HL-60 (cell line): ENCODE measurements around the gene COL24A1.

Source experiments
- DNase-seq, 2 experiments: peaks; one replicate each; pipeline ENCODE4 v3.0.0-alpha.2; 2010 to 2020; ENCODE audit warnings: low read depth in 1 of 2, low spot score in 1 of 2
- H3K27ac ChIP-seq: fragments of 250-450 bp; sonication (Bioruptor Pico); replicated peaks from 2 replicates; pipeline ENCODE4 v1.5.1; 2020; ENCODE audit warnings: mild to moderate bottlenecking, moderate library complexity
- H3K27me3 ChIP-seq: fragments of 250-450 bp; sonication (Bioruptor Pico); 2 replicates; pipeline ENCODE4 v1.5.1; 2021; ENCODE audit warnings: mild to moderate bottlenecking, moderate library complexity; ENCODE audit not compliant: insufficient read depth, poor library complexity, severe bottlenecking
- H3K4me3 ChIP-seq: replicated peaks from 2 replicates; pipeline ENCODE4 v1.5.1; 2011; ENCODE audit warnings: mild to moderate bottlenecking, control low read depth, low read length; ENCODE audit not compliant: insufficient read depth
- GABPA ChIP-seq: IDR thresholded peaks from 2 replicates; pipeline ENCODE4 v1.6.1; 2012; ENCODE audit warnings: low read depth
- POLR2AphosphoS5 ChIP-seq: IDR thresholded peaks from 2 replicates; pipeline ENCODE4 v1.6.1; 2012; ENCODE audit warnings: low read depth
- SPI1 ChIP-seq: IDR thresholded peaks from 2 replicates; pipeline ENCODE4 v1.6.1; 2012; ENCODE audit warnings: low read depth, mild to moderate bottlenecking, borderline replicate concordance
- TF ChIP-seq, protein P1 (sequence below): IDR thresholded peaks from one replicate; pipeline ENCODE4 v1.5.1; 2011; ENCODE audit warnings: low read length, control low read depth, inconsistent platforms; ENCODE audit not compliant: insufficient read depth
- TF ChIP-seq, protein P2 (sequence below): IDR thresholded peaks from 2 replicates; pipeline ENCODE4 v1.6.1; 2012; ENCODE audit warnings: low read depth; ENCODE audit not compliant: insufficient replicate concordance

Gene COL24A1

DNA sequence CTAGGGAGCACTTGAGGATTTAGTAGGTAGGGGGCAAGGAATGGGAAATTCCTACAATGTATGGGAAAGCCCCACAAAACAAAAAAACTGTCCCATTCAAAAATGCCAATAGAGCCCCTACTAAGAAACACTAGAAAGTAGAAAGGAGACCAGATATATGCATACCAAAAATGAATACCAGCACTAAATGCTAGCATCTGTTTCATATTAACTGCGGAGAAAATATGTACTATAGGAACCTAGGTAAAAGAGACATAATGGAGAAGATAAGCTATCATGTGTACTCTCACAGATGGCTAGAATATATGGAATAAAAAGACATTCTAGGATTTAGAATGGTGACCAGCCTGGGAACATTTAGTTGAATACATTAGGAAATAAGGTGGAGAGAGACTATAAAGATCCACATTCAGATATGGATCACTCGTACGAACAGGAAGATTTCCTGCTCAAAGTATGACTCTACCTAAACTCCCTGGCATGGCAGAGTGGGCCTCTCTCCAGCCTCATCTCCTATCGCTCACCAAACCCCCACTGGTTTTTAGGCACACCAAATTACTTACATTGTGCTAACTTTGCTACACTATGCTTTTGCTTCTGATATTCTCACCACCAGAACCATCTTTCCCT is 466.7 kb downstream of the COL24A1 start:
- TF ChIP-seq, protein P1, sequence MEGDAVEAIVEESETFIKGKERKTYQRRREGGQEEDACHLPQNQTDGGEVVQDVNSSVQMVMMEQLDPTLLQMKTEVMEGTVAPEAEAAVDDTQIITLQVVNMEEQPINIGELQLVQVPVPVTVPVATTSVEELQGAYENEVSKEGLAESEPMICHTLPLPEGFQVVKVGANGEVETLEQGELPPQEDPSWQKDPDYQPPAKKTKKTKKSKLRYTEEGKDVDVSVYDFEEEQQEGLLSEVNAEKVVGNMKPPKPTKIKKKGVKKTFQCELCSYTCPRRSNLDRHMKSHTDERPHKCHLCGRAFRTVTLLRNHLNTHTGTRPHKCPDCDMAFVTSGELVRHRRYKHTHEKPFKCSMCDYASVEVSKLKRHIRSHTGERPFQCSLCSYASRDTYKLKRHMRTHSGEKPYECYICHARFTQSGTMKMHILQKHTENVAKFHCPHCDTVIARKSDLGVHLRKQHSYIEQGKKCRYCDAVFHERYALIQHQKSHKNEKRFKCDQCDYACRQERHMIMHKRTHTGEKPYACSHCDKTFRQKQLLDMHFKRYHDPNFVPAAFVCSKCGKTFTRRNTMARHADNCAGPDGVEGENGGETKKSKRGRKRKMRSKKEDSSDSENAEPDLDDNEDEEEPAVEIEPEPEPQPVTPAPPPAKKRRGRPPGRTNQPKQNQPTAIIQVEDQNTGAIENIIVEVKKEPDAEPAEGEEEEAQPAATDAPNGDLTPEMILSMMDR = no peak
- no peak for TF ChIP-seq SPI1
- TF ChIP-seq, protein P2, sequence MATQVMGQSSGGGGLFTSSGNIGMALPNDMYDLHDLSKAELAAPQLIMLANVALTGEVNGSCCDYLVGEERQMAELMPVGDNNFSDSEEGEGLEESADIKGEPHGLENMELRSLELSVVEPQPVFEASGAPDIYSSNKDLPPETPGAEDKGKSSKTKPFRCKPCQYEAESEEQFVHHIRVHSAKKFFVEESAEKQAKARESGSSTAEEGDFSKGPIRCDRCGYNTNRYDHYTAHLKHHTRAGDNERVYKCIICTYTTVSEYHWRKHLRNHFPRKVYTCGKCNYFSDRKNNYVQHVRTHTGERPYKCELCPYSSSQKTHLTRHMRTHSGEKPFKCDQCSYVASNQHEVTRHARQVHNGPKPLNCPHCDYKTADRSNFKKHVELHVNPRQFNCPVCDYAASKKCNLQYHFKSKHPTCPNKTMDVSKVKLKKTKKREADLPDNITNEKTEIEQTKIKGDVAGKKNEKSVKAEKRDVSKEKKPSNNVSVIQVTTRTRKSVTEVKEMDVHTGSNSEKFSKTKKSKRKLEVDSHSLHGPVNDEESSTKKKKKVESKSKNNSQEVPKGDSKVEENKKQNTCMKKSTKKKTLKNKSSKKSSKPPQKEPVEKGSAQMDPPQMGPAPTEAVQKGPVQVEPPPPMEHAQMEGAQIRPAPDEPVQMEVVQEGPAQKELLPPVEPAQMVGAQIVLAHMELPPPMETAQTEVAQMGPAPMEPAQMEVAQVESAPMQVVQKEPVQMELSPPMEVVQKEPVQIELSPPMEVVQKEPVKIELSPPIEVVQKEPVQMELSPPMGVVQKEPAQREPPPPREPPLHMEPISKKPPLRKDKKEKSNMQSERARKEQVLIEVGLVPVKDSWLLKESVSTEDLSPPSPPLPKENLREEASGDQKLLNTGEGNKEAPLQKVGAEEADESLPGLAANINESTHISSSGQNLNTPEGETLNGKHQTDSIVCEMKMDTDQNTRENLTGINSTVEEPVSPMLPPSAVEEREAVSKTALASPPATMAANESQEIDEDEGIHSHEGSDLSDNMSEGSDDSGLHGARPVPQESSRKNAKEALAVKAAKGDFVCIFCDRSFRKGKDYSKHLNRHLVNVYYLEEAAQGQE = no peak
- TF ChIP-seq POLR2AphosphoS5 = no peak
- no peak for TF ChIP-seq GABPA
- Histone ChIP-seq H3K4me3 (no peak overlapping the region), H3K27ac (no peak overlapping the region), H3K27me3 (no peaks in the 10 kb centered on the region)
- DNase-seq = no peak

DNA sequence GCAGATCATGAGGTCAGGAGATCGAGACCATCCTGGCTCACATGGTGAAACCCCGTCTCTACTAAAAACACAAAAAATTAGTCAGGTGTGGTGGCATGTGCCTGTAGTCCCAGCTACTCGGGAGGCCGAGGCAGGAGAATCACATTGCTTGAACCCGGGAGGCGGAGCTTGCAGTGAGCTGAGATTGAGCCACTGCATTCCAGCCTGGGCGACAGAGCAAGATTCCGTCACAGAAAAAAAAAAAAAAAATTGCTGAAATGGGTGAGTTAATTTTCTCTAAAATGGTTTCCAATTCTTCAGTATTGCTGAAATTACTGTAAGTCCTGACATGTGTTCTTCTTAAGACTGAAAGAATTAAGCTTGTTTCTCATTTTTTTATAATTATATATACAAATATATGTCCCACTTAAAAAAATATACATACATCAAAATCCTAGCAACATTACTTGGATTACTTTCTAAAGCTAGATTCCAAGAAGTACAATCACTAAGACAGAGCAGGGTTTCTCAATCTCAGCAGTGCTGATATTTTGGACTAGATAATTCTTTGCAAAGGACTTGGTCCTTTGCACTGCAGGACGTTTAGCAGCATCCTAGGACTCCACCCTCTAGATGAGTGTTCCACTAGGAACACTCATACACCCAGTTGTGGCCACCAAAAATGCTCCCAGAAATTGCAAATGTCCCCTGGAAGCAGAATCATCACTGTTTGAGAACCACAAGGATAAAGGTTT is 473.1 kb downstream of the COL24A1 start:
- H3K27me3 ChIP-seq = no peaks in the 10 kb centered on the region
- no peak overlapping the region for H3K27ac ChIP-seq
- TF ChIP-seq, protein P2 = no peak
- TF ChIP-seq, protein P1 = no peak
- no peak for TF ChIP-seq POLR2AphosphoS5
- no peak for TF ChIP-seq GABPA
- no peak overlapping the region for H3K4me3 ChIP-seq
- no peak for DNase-seq

DNA sequence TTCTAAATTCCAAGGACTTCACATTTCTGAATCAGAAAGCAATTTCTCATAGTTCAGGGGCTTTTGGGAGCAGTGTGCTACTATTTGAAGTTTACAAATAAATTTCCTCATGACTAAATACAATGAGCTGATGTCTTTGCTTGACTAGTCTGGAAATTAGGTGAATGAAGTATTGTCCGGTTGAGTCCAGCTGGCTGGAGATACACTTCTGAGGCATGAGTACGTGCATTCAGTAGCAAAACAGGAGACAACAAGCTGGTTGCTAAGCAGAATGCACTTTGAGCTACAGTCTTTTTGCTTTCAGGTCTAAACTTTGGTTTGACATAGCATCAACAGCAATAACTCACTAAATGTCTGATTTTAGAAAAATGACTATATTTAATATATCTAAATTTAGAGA is 475.5 kb downstream of the COL24A1 start:
- Histone ChIP-seq H3K27me3 (no peaks in the 10 kb centered on the region), H3K4me3 (no peak overlapping the region), H3K27ac (no peak overlapping the region)
- TF ChIP-seq SPI1 (no peak), GABPA (no peak), POLR2AphosphoS5 (no peak)
- TF ChIP-seq, protein P1 = no peak
- TF ChIP-seq, protein P2 = no peak
- DNase-seq = no peak
